B cell (primary cell): ENCODE measurements around the gene MACO1.

Experiments used
- EZH2 ChIP-seq: IDR thresholded peaks from 2 replicates; pipeline ENCODE4 v1.6.1; 2012; ENCODE audit warnings: borderline replicate concordance, low read depth, mild to moderate bottlenecking, moderate library complexity, low read length; ENCODE audit not compliant: insufficient read depth, poor library complexity, severe bottlenecking
- TF ChIP-seq, protein P1 (sequence below): fragments of 200-600 bp; IDR thresholded peaks from one replicate; pipeline ENCODE4 v1.8.0; 2022; ENCODE audit warnings: antibody characterized with exemption, mild to moderate bottlenecking

DNA sequence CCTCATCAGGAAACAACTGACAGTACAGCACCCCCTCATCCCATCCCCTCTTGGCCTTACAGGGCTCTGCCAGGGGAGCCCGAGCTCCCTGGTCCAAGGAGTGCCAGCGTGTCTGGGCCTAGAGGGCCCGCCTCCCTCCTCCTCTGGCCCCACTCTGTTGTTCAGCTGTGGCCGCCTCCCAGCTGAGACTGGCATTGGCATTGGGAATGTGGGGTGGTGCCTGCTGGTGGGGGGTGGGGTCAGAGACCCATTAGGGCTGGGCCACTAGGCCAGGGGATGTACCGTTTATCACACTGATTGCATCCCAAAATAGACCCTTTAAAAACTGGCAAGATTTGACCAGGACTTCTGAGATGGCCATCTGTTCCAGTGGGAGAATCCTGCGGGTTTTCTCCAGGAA lies 114.1 kb downstream of the MACO1 start:
- TF ChIP-seq, protein P1, sequence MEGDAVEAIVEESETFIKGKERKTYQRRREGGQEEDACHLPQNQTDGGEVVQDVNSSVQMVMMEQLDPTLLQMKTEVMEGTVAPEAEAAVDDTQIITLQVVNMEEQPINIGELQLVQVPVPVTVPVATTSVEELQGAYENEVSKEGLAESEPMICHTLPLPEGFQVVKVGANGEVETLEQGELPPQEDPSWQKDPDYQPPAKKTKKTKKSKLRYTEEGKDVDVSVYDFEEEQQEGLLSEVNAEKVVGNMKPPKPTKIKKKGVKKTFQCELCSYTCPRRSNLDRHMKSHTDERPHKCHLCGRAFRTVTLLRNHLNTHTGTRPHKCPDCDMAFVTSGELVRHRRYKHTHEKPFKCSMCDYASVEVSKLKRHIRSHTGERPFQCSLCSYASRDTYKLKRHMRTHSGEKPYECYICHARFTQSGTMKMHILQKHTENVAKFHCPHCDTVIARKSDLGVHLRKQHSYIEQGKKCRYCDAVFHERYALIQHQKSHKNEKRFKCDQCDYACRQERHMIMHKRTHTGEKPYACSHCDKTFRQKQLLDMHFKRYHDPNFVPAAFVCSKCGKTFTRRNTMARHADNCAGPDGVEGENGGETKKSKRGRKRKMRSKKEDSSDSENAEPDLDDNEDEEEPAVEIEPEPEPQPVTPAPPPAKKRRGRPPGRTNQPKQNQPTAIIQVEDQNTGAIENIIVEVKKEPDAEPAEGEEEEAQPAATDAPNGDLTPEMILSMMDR = no peak
- TF ChIP-seq EZH2 = no peak
